ENCODE data around the gene SHB. TPM values are rescaled to one million over a fixed set of nuclear protein-coding genes. Genes with fewer than 3 reads are reported as not detected.

Gene SHB
- total RNA-seq, 4 donors from 2014 or later: 17.7 to 31.4 (median 24.2) TPM

GRCh38 chr9:38031594-38031993 lies 37.4 kb downstream of the SHB start:
- Histone ChIP-seq H3K4me3 (no peak overlapping the region), H3K9me3 (no peaks in the 10 kb centered on the region), H3K4me1 (peaks cover 40 to 94% (median 52%) of the 10 kb centered on the region in 3 donors), H3K36me3 (no peaks in the 10 kb centered on the region), H3K27ac (peak overlapping the region; percentile 56 to 85 (median 82)), H3K27me3 (no peaks in the 10 kb centered on the region)
- WGBS, 2 donors: 38 to 54% methylated on average over 3 to 4 of the region's 4 CpGs
- TF ChIP-seq CTCF (IDR thresholded peaks at IDR 0.05) (no peak), POLR2A (IDR thresholded peaks at IDR 0.05) (no peak)
- intact Hi-C loops (cut with DNase I): no loop called here
- no peak for DNase-seq

- Histone ChIP-seq H3K27me3 (no peaks in the 10 kb centered on the region), H3K9me3 (no peaks in the 10 kb centered on the region), H3K36me3 (no peaks in the 10 kb centered on the region), H3K4me1 (peaks cover 40 to 94% (median 52%) of the 10 kb centered on the region in 3 donors), H3K4me3 (no peak overlapping the region), H3K27ac (peak overlapping the region in 1 of 4 donors; percentile 85)
- 89 to 97% methylated on average over 3 of the region's 3 CpGs for WGBS, 2 donors
- no peak for DNase-seq
- TF ChIP-seq CTCF (IDR thresholded peaks at IDR 0.05) (peak in 1 of 6 experiments; percentile 21), POLR2A (IDR thresholded peaks at IDR 0.05) (no peak)
- intact Hi-C loops (cut with DNase I): no loop called here
Observed at GRCh38 chr9:38030658-38031057, 38.4 kb downstream of the SHB start.

DNA sequence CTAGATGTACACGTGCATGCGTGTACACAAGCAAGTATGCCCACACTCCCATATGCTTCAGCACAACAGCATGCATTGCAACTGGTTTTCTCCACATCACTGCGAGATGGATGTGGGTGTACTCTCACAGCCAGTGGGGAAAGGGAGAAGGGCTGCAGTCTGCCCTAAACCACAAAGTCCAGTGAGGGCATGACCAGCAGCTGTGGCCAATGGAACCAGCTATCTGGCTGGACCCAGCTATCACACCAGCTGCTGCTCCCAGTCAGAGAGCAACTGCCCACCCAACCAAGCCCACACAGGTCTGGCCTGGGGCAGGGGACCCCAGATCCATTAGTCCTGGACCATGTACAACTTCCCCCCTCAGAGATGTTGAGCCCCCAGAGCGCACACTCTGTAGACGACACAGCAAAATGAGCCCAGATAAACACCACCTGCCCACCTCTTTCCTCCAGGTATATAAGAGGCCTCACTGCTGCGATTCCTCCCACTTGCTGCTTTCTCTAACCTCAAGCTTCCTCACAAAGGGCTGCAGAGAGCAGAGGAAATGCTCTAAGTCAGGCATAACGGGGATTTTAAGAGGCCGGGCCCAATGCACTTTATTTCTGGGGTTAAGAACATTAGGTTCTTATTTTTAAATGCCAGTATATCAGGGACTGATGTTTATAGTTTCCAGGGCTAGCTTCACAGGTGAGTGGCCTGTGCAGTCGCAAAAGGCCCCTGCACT lies 39.0 kb downstream of the SHB start:
- Histone ChIP-seq H3K4me3 (no peak overlapping the region), H3K9me3 (no peaks in the 10 kb centered on the region), H3K36me3 (no peaks in the 10 kb centered on the region), H3K27me3 (no peaks in the 10 kb centered on the region), H3K4me1 (peaks cover 45 to 94% (median 55%) of the 10 kb centered on the region in 3 donors), H3K27ac (no peak overlapping the region)
- TF ChIP-seq CTCF (IDR thresholded peaks at IDR 0.05): no peak
- no peak for DNase-seq
- intact Hi-C loops (cut with DNase I): loop anchor here (10.0 kb wide), 1 partner anchor 65 kb away; no protein-coding TSS in a partner anchor
- WGBS, 2 donors: 71 to 78% methylated on average over 6 to 8 of the region's 9 CpGs

- intact Hi-C loops (cut with DNase I): loop anchor here (10.0 kb wide), 1 partner anchor 63 kb away; no protein-coding TSS in a partner anchor
- peaks cover 61 to 100% (median 68%) of the 10 kb centered on the region in 3 donors for H3K4me1 ChIP-seq
- 62 to 85% methylated on average over 3 to 5 of the region's 6 CpGs for WGBS, 2 donors
Observed at GRCh38 chr9:38027714-38028113, 41.3 kb downstream of the SHB start.

More at GRCh38 chr9:38027714-38028113, 41.3 kb downstream of the SHB start:
- no peaks in the 10 kb centered on the region for H3K9me3 ChIP-seq
- H3K36me3 ChIP-seq: no peaks in the 10 kb centered on the region
- DNase-seq: no peak
- TF ChIP-seq CTCF (IDR thresholded peaks at IDR 0.05) (no peak), POLR2A (IDR thresholded peaks at IDR 0.05) (no peak)
- no peaks in the 10 kb centered on the region for H3K27me3 ChIP-seq
- peak overlapping the region; percentile 82 to 87 (median 86) for H3K27ac ChIP-seq
- H3K4me3 ChIP-seq: no peak overlapping the region
